Esophagus muscularis mucosa (tissue), 4 donors: Measurements from ENCODE around the gene CASP1.

Experiments
- CTCF ChIP-seq, 3 experiments: fragments of 200-600 bp in 2 of 3; fragments of 450-650 bp in 1 of 3; sonication (generic) in 2 of 3; IDR thresholded peaks; one replicate each; pipeline ENCODE4 v1.5.1; 2017 to 2019; ENCODE audit warnings: antibody characterized with exemption in 3 of 3, mild to moderate bottlenecking in 2 of 3, moderate library complexity in 1 of 3
- EP300 ChIP-seq: sonication (generic); formaldehyde crosslinking; IDR thresholded peaks from one replicate; pipeline ENCODE4 v1.6.1; 2017; ENCODE audit warnings: antibody characterized with exemption
- POLR2AphosphoS5 ChIP-seq, 2 donors: sonication (generic); formaldehyde crosslinking; IDR thresholded peaks; one replicate each; pipeline ENCODE4 v1.6.1; 2017; ENCODE audit warnings: antibody characterized with exemption in 2 of 2

- TF ChIP-seq CTCF (IDR thresholded peaks at IDR 0.05) (no peak), POLR2AphosphoS5 (IDR thresholded peaks at IDR 0.05) (no peak), EP300 (no peak)
Observed at GRCh38 chr11:105007463-105007862, 27.5 kb downstream of the CASP1 start.
